ENCODE measurements around the gene PDCD4. TPM values are rescaled to one million over a fixed set of nuclear protein-coding genes. Genes with fewer than 3 reads are reported as not detected.

The PDCD4 gene
- total and polyA plus RNA-seq, 2 of the 13 experiments (the other 11 are each of a cell fraction or from before 2014, with no cell fraction given) = 22.8 to 56.2 TPM

DNA sequence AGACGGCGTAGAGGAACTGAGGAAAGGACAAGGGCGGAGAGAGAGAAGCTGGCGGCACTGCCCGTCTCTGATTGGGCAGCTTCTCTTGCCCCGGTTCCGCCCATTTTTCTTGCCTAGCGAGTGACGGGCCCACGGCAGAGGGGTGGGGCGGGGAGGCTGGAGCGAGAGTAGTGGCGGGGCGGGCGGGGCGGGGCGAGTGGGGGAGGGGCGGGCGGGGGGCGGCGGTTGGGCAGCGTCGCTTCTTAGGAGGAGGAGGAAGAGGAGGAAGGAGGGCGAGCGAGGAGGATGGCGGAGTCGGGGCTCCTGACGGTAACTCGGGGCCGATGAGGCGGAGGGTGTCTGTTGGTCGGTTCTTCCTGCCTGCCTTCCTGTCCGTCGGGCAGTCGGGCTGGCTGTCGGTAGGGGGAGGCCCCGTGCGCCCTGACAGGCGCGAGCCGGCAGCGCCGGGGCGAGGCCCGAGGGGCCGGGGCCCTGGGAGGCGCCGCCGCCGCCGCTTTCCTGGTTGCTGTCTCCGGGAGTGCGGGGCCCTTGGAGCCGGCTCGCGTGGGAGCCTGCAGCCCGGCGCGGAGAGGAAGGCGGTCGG, 47.7 kb downstream of the PDCD4 start, which contains the start of gene SHOC2 (continued):
- TF ChIP-seq, protein P1, sequence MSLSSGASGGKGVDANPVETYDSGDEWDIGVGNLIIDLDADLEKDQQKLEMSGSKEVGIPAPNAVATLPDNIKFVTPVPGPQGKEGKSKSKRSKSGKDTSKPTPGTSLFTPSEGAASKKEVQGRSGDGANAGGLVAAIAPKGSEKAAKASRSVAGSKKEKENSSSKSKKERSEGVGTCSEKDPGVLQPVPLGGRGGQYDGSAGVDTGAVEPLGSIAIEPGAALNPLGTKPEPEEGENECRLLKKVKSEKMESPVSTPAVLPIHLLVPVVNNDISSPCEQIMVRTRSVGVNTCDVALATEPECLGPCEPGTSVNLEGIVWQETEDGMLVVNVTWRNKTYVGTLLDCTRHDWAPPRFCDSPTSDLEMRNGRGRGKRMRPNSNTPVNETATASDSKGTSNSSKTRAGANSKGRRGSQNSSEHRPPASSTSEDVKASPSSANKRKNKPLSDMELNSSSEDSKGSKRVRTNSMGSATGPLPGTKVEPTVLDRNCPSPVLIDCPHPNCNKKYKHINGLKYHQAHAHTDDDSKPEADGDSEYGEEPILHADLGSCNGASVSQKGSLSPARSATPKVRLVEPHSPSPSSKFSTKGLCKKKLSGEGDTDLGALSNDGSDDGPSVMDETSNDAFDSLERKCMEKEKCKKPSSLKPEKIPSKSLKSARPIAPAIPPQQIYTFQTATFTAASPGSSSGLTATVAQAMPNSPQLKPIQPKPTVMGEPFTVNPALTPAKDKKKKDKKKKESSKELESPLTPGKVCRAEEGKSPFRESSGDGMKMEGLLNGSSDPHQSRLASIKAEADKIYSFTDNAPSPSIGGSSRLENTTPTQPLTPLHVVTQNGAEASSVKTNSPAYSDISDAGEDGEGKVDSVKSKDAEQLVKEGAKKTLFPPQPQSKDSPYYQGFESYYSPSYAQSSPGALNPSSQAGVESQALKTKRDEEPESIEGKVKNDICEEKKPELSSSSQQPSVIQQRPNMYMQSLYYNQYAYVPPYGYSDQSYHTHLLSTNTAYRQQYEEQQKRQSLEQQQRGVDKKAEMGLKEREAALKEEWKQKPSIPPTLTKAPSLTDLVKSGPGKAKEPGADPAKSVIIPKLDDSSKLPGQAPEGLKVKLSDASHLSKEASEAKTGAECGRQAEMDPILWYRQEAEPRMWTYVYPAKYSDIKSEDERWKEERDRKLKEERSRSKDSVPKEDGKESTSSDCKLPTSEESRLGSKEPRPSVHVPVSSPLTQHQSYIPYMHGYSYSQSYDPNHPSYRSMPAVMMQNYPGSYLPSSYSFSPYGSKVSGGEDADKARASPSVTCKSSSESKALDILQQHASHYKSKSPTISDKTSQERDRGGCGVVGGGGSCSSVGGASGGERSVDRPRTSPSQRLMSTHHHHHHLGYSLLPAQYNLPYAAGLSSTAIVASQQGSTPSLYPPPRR (CRISPR knock-in tag; IDR thresholded peaks at IDR 0.05; ENCODE audit: borderline replicate concordance) = no peak
- no peak for TF ChIP-seq ZNF333 (CRISPR knock-in tag; IDR thresholded peaks at IDR 0.05; ENCODE audit: borderline replicate concordance)
- no peak for TF ChIP-seq ZNF709 (CRISPR knock-in tag; IDR thresholded peaks at IDR 0.05)
- no peak for TF ChIP-seq SCMH1 (CRISPR knock-in tag; IDR thresholded peaks at IDR 0.05; ENCODE audit: borderline replicate concordance)
- no peak for TF ChIP-seq GTF3A (CRISPR knock-in tag; conservative IDR thresholded peaks at IDR 0.05)
- no peak for TF ChIP-seq FOXA3 (CRISPR knock-in tag; IDR thresholded peaks at IDR 0.05)
- TF ChIP-seq ZNF317 (CRISPR knock-in tag; IDR thresholded peaks at IDR 0.05) = no peak
- TF ChIP-seq JUNB (CRISPR knock-in tag; IDR thresholded peaks at IDR 0.05; ENCODE audit: borderline replicate concordance) = no peak
- no peak for TF ChIP-seq CBX2 (IDR thresholded peaks at IDR 0.05; ENCODE audit: low read depth, low read length)
- no peak for TF ChIP-seq CBX2 (CRISPR knock-in tag; IDR thresholded peaks at IDR 0.05; ENCODE audit: low read depth)
- TF ChIP-seq, protein P2, sequence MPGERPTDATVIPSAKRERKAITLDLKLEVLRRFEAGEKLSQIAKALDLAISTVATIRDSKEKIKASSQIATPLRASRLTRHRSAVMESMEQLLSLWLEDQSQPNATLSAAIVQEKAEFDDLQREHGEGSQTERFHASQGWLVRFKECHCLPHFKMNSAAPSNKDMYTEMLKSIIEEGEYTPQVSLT (CRISPR knock-in tag; IDR thresholded peaks at IDR 0.05; ENCODE audit: borderline replicate concordance, low read depth) = no peak
- no peak; the same call in 1 of the 2 replicates for TF ChIP-seq ZNF777 (CRISPR knock-in tag; IDR thresholded peaks at IDR 0.05)
- no peak for TF ChIP-seq AGO1 (IDR thresholded peaks at IDR 0.05; ENCODE audit: low read depth, low read length, poor library complexity, severe bottlenecking)
- no peak for TF ChIP-seq KAT7 (CRISPR knock-in tag; IDR thresholded peaks at IDR 0.05; ENCODE audit: borderline replicate concordance)
- TF ChIP-seq, protein P3, sequence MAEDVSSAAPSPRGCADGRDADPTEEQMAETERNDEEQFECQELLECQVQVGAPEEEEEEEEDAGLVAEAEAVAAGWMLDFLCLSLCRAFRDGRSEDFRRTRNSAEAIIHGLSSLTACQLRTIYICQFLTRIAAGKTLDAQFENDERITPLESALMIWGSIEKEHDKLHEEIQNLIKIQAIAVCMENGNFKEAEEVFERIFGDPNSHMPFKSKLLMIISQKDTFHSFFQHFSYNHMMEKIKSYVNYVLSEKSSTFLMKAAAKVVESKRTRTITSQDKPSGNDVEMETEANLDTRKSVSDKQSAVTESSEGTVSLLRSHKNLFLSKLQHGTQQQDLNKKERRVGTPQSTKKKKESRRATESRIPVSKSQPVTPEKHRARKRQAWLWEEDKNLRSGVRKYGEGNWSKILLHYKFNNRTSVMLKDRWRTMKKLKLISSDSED (CRISPR knock-in tag; IDR thresholded peaks at IDR 0.05) = no peak
- TF ChIP-seq, protein P4, sequence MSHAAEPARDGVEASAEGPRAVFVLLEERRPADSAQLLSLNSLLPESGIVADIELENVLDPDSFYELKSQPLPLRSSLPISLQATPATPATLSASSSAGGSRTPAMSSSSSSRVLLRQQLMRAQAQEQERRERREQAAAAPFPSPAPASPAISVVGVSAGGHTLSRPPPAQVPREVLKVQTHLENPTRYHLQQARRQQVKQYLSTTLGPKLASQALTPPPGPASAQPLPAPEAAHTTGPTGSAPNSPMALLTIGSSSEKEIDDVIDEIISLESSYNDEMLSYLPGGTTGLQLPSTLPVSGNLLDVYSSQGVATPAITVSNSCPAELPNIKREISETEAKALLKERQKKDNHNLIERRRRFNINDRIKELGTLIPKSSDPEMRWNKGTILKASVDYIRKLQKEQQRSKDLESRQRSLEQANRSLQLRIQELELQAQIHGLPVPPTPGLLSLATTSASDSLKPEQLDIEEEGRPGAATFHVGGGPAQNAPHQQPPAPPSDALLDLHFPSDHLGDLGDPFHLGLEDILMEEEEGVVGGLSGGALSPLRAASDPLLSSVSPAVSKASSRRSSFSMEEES (CRISPR knock-in tag; IDR thresholded peaks at IDR 0.05) = no peak
- no peak for TF ChIP-seq HNRNPL (IDR thresholded peaks at IDR 0.05; ENCODE audit: low read depth, low read length)
- TF ChIP-seq PAX8 (CRISPR knock-in tag; IDR thresholded peaks at IDR 0.05; ENCODE audit: borderline replicate concordance) = no peak
- no peak for TF ChIP-seq ZNF274 (CRISPR knock-in tag; IDR thresholded peaks at IDR 0.05)
- TF ChIP-seq, protein P5, sequence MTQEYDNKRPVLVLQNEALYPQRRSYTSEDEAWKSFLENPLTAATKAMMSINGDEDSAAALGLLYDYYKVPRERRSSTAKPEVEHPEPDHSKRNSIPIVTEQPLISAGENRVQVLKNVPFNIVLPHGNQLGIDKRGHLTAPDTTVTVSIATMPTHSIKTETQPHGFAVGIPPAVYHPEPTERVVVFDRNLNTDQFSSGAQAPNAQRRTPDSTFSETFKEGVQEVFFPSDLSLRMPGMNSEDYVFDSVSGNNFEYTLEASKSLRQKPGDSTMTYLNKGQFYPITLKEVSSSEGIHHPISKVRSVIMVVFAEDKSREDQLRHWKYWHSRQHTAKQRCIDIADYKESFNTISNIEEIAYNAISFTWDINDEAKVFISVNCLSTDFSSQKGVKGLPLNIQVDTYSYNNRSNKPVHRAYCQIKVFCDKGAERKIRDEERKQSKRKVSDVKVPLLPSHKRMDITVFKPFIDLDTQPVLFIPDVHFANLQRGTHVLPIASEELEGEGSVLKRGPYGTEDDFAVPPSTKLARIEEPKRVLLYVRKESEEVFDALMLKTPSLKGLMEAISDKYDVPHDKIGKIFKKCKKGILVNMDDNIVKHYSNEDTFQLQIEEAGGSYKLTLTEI (CRISPR knock-in tag; conservative IDR thresholded peaks at IDR 0.05) = no peak
- peak; percentile 41; the same call in 1 of the 2 replicates for TF ChIP-seq TAF1 (CRISPR knock-in tag; IDR thresholded peaks at IDR 0.05)
